Mononuclear cell (primary cell): Measurements from ENCODE around the gene KCNH5. TPM values are rescaled to one million over a fixed set of nuclear protein-coding genes. Genes with fewer than 3 reads are reported as not detected.

Experiments
- H3K27me3 ChIP-seq: 2 replicates; pipeline ENCODE4 v1.6.0; 2011; ENCODE audit warnings: low read length, control low read depth; ENCODE audit not compliant: insufficient read depth
- H3K4me1 ChIP-seq: 2 replicates; pipeline ENCODE4 v1.5.1; 2011; ENCODE audit warnings: mild to moderate bottlenecking, low read length, control low read depth; ENCODE audit not compliant: insufficient read depth
- H3K4me3 ChIP-seq: 2 replicates; pipeline ENCODE4 v1.5.1; 2011; ENCODE audit warnings: mild to moderate bottlenecking, low read length, moderate library complexity
- H3K9me3 ChIP-seq: 2 replicates; pipeline ENCODE4 v1.5.1; 2011; ENCODE audit warnings: low read depth, mild to moderate bottlenecking, control low read depth, low read length
- total RNA-seq: library from RNA; depleted of rRNA; stranded (reverse); fragments of >200 nt; gene quantifications from one replicate; pipeline ENCODE4 v1.2.3, GENCODE V29; 2012

The KCNH5 gene
- total RNA-seq, 1 donor: not detected

- H3K4me1 ChIP-seq: no peaks in the 10 kb centered on the region
- H3K4me3 ChIP-seq: no peak overlapping the region
- H3K9me3 ChIP-seq: no peaks in the 10 kb centered on the region
- H3K27me3 ChIP-seq: no peaks in the 10 kb centered on the region
Observed at GRCh38 chr14:62670526-62670925, 374.7 kb downstream of the KCNH5 start.

GRCh38 chr14:62667421-62667914 is 377.8 kb downstream of the KCNH5 start:
- Histone ChIP-seq H3K9me3 (no peaks in the 10 kb centered on the region), H3K4me3 (no peak overlapping the region), H3K4me1 (no peaks in the 10 kb centered on the region), H3K27me3 (no peaks in the 10 kb centered on the region)

- Histone ChIP-seq H3K4me1 (no peaks in the 10 kb centered on the region), H3K9me3 (no peaks in the 10 kb centered on the region), H3K4me3 (no peak overlapping the region), H3K27me3 (no peaks in the 10 kb centered on the region)
Observed at GRCh38 chr14:62665286-62665685, 380.0 kb downstream of the KCNH5 start.

- Histone ChIP-seq H3K4me1 (no peaks in the 10 kb centered on the region), H3K27me3 (no peaks in the 10 kb centered on the region), H3K9me3 (no peaks in the 10 kb centered on the region), H3K4me3 (no peak overlapping the region)
Observed at GRCh38 chr14:62663456-62663821, 381.8 kb downstream of the KCNH5 start.

- Histone ChIP-seq H3K27me3 (no peaks in the 10 kb centered on the region), H3K4me1 (no peaks in the 10 kb centered on the region), H3K9me3 (no peaks in the 10 kb centered on the region), H3K4me3 (no peak overlapping the region)
Observed at GRCh38 chr14:62662811-62663455, 382.3 kb downstream of the KCNH5 start.

GRCh38 chr14:62661818-62662217 is 383.4 kb downstream of the KCNH5 start:
- Histone ChIP-seq H3K9me3 (no peaks in the 10 kb centered on the region), H3K4me1 (no peaks in the 10 kb centered on the region), H3K4me3 (no peak overlapping the region), H3K27me3 (no peaks in the 10 kb centered on the region)

GRCh38 chr14:62658631-62659030 is 386.6 kb downstream of the KCNH5 start:
- Histone ChIP-seq H3K4me3 (no peak overlapping the region), H3K4me1 (no peaks in the 10 kb centered on the region), H3K9me3 (no peaks in the 10 kb centered on the region), H3K27me3 (no peaks in the 10 kb centered on the region)

GRCh38 chr14:62657376-62657775 is 387.9 kb downstream of the KCNH5 start:
- no peaks in the 10 kb centered on the region for H3K9me3 ChIP-seq

GRCh38 chr14:62655166-62655565 is 390.1 kb downstream of the KCNH5 start:
- Histone ChIP-seq H3K9me3 (no peaks in the 10 kb centered on the region), H3K4me1 (no peaks in the 10 kb centered on the region), H3K27me3 (no peaks in the 10 kb centered on the region), H3K4me3 (no peak overlapping the region)

More at GRCh38 chr14:62657376-62657775, 387.9 kb downstream of the KCNH5 start:
- H3K27me3 ChIP-seq: no peaks in the 10 kb centered on the region
- no peak overlapping the region for H3K4me3 ChIP-seq
- H3K4me1 ChIP-seq: no peaks in the 10 kb centered on the region

GRCh38 chr14:62654641-62655040 is 390.6 kb downstream of the KCNH5 start:
- H3K4me3 ChIP-seq: no peak overlapping the region
- H3K9me3 ChIP-seq: no peaks in the 10 kb centered on the region
- H3K27me3 ChIP-seq: no peaks in the 10 kb centered on the region
- no peaks in the 10 kb centered on the region for H3K4me1 ChIP-seq

Other genes starting within 250 kb of the KCNH5 start
- 0.10 TPM for gene RHOJ, start 159.0 kb upstream of the KCNH5 start, total RNA-seq